H9 (cell line): Measurements from ENCODE around the gene MOB3C. TPM values are rescaled to one million over a fixed set of nuclear protein-coding genes. Genes with fewer than 3 reads are reported as not detected.
A peak's percentile ranks its signal among the peaks of the same experiment; 100 is the strongest.
"Not testable (repeated sequence)": the region's sequence is repeated elsewhere in the genome, so short reads cannot be mapped to it uniquely, and the experiment has no call there.

ENCODE experiments used
- DNase-seq: peaks from one replicate; pipeline ENCODE4 v3.0.0-alpha.2; 2017
- H2AFZ ChIP-seq: one replicate; pipeline ENCODE4 v1.6.1; 2013; ENCODE audit warnings: mild to moderate bottlenecking, low read length, control low read depth, moderate library complexity
- H2AK5ac ChIP-seq: 2 replicates; pipeline ENCODE4 v1.6.1; 2013; ENCODE audit warnings: low read length, control low read depth, mixed read lengths; ENCODE audit not compliant: insufficient read length
- H2BK120ac ChIP-seq: one replicate; pipeline ENCODE4 v1.6.1; 2013; ENCODE audit warnings: low read depth, mild to moderate bottlenecking, low read length, control low read depth, inconsistent platforms; ENCODE audit not compliant: poor library complexity, severe bottlenecking
- H2BK12ac ChIP-seq: 2 replicates; pipeline ENCODE4 v1.6.1; 2013; ENCODE audit warnings: low read length, control low read depth, mixed read lengths, low read depth; ENCODE audit not compliant: insufficient read length
- H2BK15ac ChIP-seq: 2 replicates; pipeline ENCODE4 v1.6.1; 2013; ENCODE audit warnings: low read depth, low read length, control low read depth
- H2BK20ac ChIP-seq: one replicate; pipeline ENCODE4 v1.6.1; 2013; ENCODE audit warnings: low read depth, mild to moderate bottlenecking, low read length, control low read depth, inconsistent platforms; ENCODE audit not compliant: poor library complexity, severe bottlenecking
- H2BK5ac ChIP-seq: 2 replicates; pipeline ENCODE4 v1.6.1; 2013; ENCODE audit warnings: low read length, control low read depth, mixed read lengths; ENCODE audit not compliant: insufficient read length
- H3K14ac ChIP-seq: 2 replicates; pipeline ENCODE4 v1.6.1; 2013; ENCODE audit warnings: low read length, control low read depth; ENCODE audit not compliant: insufficient read depth
- H3K18ac ChIP-seq: 2 replicates; pipeline ENCODE4 v1.6.1; 2013; ENCODE audit warnings: low read depth, mild to moderate bottlenecking, mixed read lengths, low read length, control low read depth; ENCODE audit not compliant: insufficient read length
- H3K23ac ChIP-seq: 2 replicates; pipeline ENCODE4 v1.6.1; 2013; ENCODE audit warnings: low read length, control low read depth, mixed read lengths, low read depth; ENCODE audit not compliant: insufficient read length
- H3K23me2 ChIP-seq: 2 replicates; pipeline ENCODE4 v1.6.1; 2013; ENCODE audit warnings: low read depth, mild to moderate bottlenecking, mixed read lengths, low read length, control low read depth; ENCODE audit not compliant: insufficient read length, poor library complexity, severe bottlenecking
- H3K27ac ChIP-seq: 2 replicates; pipeline ENCODE4 v1.5.1; 2013; ENCODE audit warnings: low read length, control low read depth, mixed read lengths, low read depth; ENCODE audit not compliant: insufficient read length
- H3K27me3 ChIP-seq: 2 replicates; pipeline ENCODE4 v1.6.1; 2013; ENCODE audit warnings: low read length, control low read depth, inconsistent platforms; ENCODE audit not compliant: insufficient read depth
- H3K4ac ChIP-seq: 2 replicates; pipeline ENCODE4 v1.6.1; 2013; ENCODE audit warnings: low read depth, mild to moderate bottlenecking, control low read depth, inconsistent platforms, low read length, moderate library complexity
- H3K4me1 ChIP-seq: 2 replicates; pipeline ENCODE4 v1.6.1; 2013; ENCODE audit warnings: low read length, control low read depth, inconsistent platforms; ENCODE audit not compliant: insufficient read depth
- H3K4me2 ChIP-seq: 2 replicates; pipeline ENCODE4 v1.6.1; 2013; ENCODE audit warnings: low read length, control low read depth, mixed read lengths; ENCODE audit not compliant: insufficient read length, insufficient read depth
- H3K56ac ChIP-seq: 2 replicates; pipeline ENCODE4 v1.6.1; 2013; ENCODE audit warnings: low read depth, mild to moderate bottlenecking, mixed read lengths, low read length, control low read depth; ENCODE audit not compliant: insufficient read length
- H3K79me1 ChIP-seq: 2 replicates; pipeline ENCODE4 v1.6.1; 2013; ENCODE audit warnings: low read depth, mild to moderate bottlenecking, moderate library complexity, low read length, control low read depth, inconsistent platforms; ENCODE audit not compliant: insufficient read depth, poor library complexity, severe bottlenecking
- H3K79me2 ChIP-seq: 2 replicates; pipeline ENCODE4 v1.6.1; 2013; ENCODE audit warnings: low read length, control low read depth, inconsistent platforms; ENCODE audit not compliant: insufficient read depth
- H3K9ac ChIP-seq: 2 replicates; pipeline ENCODE4 v1.6.1; 2013; ENCODE audit warnings: low read length, control low read depth, mixed read lengths; ENCODE audit not compliant: insufficient read length; ENCODE audit errors: extremely low read depth
- H3K9me3 ChIP-seq: one replicate; pipeline ENCODE4 v1.6.1; 2013; ENCODE audit warnings: low read depth, low read length, inconsistent platforms; ENCODE audit not compliant: control insufficient read depth
- H3T11ph ChIP-seq: one replicate; pipeline ENCODE4 v1.6.1; 2013; ENCODE audit warnings: mild to moderate bottlenecking, low read length, control low read depth, inconsistent platforms
- H4K20me1 ChIP-seq: one replicate; pipeline ENCODE4 v1.6.1; 2013; ENCODE audit not compliant: control insufficient read depth, insufficient read length, insufficient read depth
- H4K5ac ChIP-seq: 2 replicates; pipeline ENCODE4 v1.6.1; 2013; ENCODE audit warnings: low read depth, mild to moderate bottlenecking, mixed read lengths, low read length, control low read depth; ENCODE audit not compliant: insufficient read length
- H4K8ac ChIP-seq: replicated peaks from 2 replicates; pipeline ENCODE4 v1.6.1; 2013; ENCODE audit warnings: low read length, control low read depth, mixed read lengths, low read depth; ENCODE audit not compliant: insufficient read length
- H4K91ac ChIP-seq: 2 replicates; pipeline ENCODE4 v1.6.1; 2013; ENCODE audit warnings: low read depth, mild to moderate bottlenecking, moderate library complexity, mixed read lengths, low read length, control low read depth; ENCODE audit not compliant: insufficient read length
- H3K27ac Mint-ChIP-seq, 3 experiments: 2 replicates in 2 of 3; 3 replicates in 1 of 3; pipeline ENCODE4 v1.8.0; 2020 to 2021; ENCODE audit warnings: mixed read lengths in 3 of 3, mild to moderate bottlenecking in 1 of 3, moderate library complexity in 1 of 3
- H3K27me3 Mint-ChIP-seq: 2 replicates; pipeline ENCODE4 v1.8.0; 2021; ENCODE audit warnings: low read depth, mild to moderate bottlenecking, moderate library complexity, mixed read lengths
- H3K36me3 Mint-ChIP-seq, 3 experiments: 2 replicates in 2 of 3; 3 replicates in 1 of 3; pipeline ENCODE4 v1.8.0; 2020 to 2021; ENCODE audit warnings: low read depth in 3 of 3, mixed read lengths in 3 of 3; ENCODE audit not compliant: insufficient read depth in 1 of 3
- H3K4me1 Mint-ChIP-seq, 2 experiments: 2 replicates each; pipeline ENCODE4 v1.8.0; 2020; ENCODE audit warnings: mixed read lengths in 2 of 2
- H3K4me3 Mint-ChIP-seq, 2 experiments: 2 replicates in 1 of 2; 3 replicates in 1 of 2; pipeline ENCODE4 v1.8.0; 2020 to 2021; ENCODE audit warnings: mild to moderate bottlenecking in 2 of 2, mixed read lengths in 2 of 2, moderate library complexity in 1 of 2
- H3K9me3 Mint-ChIP-seq, 2 experiments: 2 replicates in 1 of 2; 3 replicates in 1 of 2; pipeline ENCODE4 v1.8.0; 2020; ENCODE audit warnings: mild to moderate bottlenecking in 2 of 2, mixed read lengths in 2 of 2, moderate library complexity in 1 of 2
- WGBS: extraction: QIAGEN DNeasy Blood & Tissue Kit; methylation state at CpG from one replicate; pipeline ENCODE4 v1.1.7; 2013; ENCODE audit warnings: missing lambda C conversion rate, low lambda C conversion rate, mixed read lengths; ENCODE audit not compliant: insufficient read length; ENCODE audit errors: extremely low coverage; 5-methylcytosine and 5-hydroxymethylcytosine counted together
- total RNA-seq: library from RNA; stranded (reverse); gene quantifications from 2 replicates; pipeline ENCODE4 v1.2.1, GENCODE V29; 2021
- TF ChIP-seq, protein P1 (sequence below): fragments of 200-600 bp; sonication (generic); conservative IDR thresholded peaks from 3 replicates; pipeline ENCODE4 v1.8.0; 2021; ENCODE audit warnings: antibody characterized with exemption, mild to moderate bottlenecking

Gene MOB3C
- total RNA-seq, 1 experiment from 2014 or later = 3.2 TPM

DNA sequence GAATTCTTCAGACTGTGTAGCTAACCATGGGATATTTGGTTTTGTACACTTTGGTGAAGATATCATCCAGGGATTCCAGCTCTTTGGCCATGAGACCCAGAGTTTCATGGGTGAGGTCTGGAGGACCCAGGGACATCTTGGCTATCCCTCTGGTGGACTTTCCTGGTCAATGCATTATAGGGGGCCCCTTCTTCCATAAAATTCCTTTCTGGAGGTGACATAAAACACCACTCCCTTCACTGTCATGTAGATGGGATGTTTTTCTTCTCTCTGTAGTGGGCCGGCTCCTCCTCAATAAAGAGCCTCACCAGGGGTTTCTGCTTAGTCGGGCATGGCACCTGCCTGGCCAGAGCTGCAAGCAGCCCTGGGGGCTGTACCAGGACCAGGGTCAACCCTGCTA lies 49.4 kb upstream of the MOB3C start:
- H3K27me3 ChIP-seq = no peaks in the 10 kb centered on the region

DNA sequence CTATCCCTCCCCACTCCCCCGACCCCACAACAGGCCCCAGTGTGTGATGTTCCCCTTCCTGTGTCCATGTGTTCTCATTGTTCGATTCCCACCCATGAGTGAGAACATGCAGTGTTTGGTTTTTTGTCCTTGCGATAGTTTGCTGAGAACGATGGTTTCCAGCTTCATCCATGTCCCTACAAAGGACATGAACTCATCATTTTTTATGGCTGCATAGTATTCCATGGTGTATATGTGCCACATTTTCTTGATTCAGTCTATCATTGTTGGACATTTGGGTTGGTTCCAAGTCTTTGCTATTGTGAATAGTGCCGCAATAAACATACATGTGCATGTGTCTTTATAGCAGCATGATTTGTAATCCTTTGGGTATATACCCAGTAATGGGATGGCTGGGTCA lies 46.3 kb upstream of the MOB3C start:
- H3K14ac ChIP-seq, H2BK20ac ChIP-seq, H3K4ac ChIP-seq, H3T11ph ChIP-seq, H3K27ac ChIP-seq, H3K4me2 ChIP-seq, H3K18ac ChIP-seq, H3K9me3 ChIP-seq, H2BK15ac ChIP-seq, H2BK12ac ChIP-seq, H3K79me1 ChIP-seq, H4K8ac ChIP-seq, H3K4me1 ChIP-seq, H3K23ac ChIP-seq, H3K27me3 ChIP-seq, H3K56ac ChIP-seq, H4K20me1 ChIP-seq, H3K27me3 Mint-ChIP-seq, H3K23me2 ChIP-seq, H3K27ac Mint-ChIP-seq, H2AK5ac ChIP-seq, H3K9me3 Mint-ChIP-seq, H4K91ac ChIP-seq, DNase-seq, H4K5ac ChIP-seq, H2BK5ac ChIP-seq, H3K79me2 ChIP-seq, H3K4me3 Mint-ChIP-seq, H2AFZ ChIP-seq, H3K9ac ChIP-seq, H2BK120ac ChIP-seq: not testable (repeated sequence)
- Mint-ChIP-seq H3K36me3 (peaks cover 10 to 31% (median 31%) of the 10 kb centered on the region in 3 experiments; a peak in 6 of 7 replicates), H3K4me1 (peaks cover 21 to 22% of the 10 kb centered on the region in 2 experiments)
- no CpG with 5 or more reads among the region's 5 CpGs for WGBS

More for the DNA sequence above, 49.4 kb upstream of the MOB3C start:
- no peak overlapping the region for H3K9ac ChIP-seq
- peak overlapping the region in 1 of 3 experiments; percentile 56; a peak in 2 of 7 replicates for H3K27ac Mint-ChIP-seq
- no peak overlapping the region for H3K14ac ChIP-seq
- H2BK120ac ChIP-seq = no peak overlapping the region
- no peaks in the 10 kb centered on the region for H3K79me1 ChIP-seq
- H3K4me2 ChIP-seq = peak overlapping the region; percentile 81
- H3K9me3 ChIP-seq = no peaks in the 10 kb centered on the region
- peaks cover 10% of the 10 kb centered on the region for H3K23me2 ChIP-seq
- no peak overlapping the region for H3T11ph ChIP-seq
- H3K79me2 ChIP-seq = no peaks in the 10 kb centered on the region
- TF ChIP-seq, protein P1, sequence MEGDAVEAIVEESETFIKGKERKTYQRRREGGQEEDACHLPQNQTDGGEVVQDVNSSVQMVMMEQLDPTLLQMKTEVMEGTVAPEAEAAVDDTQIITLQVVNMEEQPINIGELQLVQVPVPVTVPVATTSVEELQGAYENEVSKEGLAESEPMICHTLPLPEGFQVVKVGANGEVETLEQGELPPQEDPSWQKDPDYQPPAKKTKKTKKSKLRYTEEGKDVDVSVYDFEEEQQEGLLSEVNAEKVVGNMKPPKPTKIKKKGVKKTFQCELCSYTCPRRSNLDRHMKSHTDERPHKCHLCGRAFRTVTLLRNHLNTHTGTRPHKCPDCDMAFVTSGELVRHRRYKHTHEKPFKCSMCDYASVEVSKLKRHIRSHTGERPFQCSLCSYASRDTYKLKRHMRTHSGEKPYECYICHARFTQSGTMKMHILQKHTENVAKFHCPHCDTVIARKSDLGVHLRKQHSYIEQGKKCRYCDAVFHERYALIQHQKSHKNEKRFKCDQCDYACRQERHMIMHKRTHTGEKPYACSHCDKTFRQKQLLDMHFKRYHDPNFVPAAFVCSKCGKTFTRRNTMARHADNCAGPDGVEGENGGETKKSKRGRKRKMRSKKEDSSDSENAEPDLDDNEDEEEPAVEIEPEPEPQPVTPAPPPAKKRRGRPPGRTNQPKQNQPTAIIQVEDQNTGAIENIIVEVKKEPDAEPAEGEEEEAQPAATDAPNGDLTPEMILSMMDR = peak; percentile 44; the same call in 2 of the 3 replicates
- H3K56ac ChIP-seq = no peak overlapping the region
- peaks cover 10 to 25% (median 24%) of the 10 kb centered on the region in 3 experiments; a peak in 6 of 7 replicates for H3K36me3 Mint-ChIP-seq
- no peak overlapping the region for H3K27ac ChIP-seq
- H3K4me1 Mint-ChIP-seq = peaks cover 21 to 22% of the 10 kb centered on the region in 2 experiments
- H3K27me3 Mint-ChIP-seq = no peaks in the 10 kb centered on the region
- no peak overlapping the region for H2AK5ac ChIP-seq
- no peak overlapping the region for H4K91ac ChIP-seq
- H2BK15ac ChIP-seq = no peak overlapping the region
- no peak overlapping the region for H3K4ac ChIP-seq
- no peak overlapping the region for H2BK12ac ChIP-seq
- no peak overlapping the region for H3K18ac ChIP-seq
- no peak overlapping the region for H4K5ac ChIP-seq
- no peak overlapping the region for H2BK20ac ChIP-seq
- DNase-seq = no peak
- H4K8ac ChIP-seq = no peak overlapping the region
- H2BK5ac ChIP-seq = no peak overlapping the region
- no CpG with 5 or more reads among the region's 2 CpGs for WGBS
- H2AFZ ChIP-seq = no peak overlapping the region
- no peaks in the 10 kb centered on the region for H4K20me1 ChIP-seq
- H3K4me1 ChIP-seq = no peaks in the 10 kb centered on the region; the same call in 1 of the 2 replicates
- no peaks in the 10 kb centered on the region; a peak in 1 of 5 replicates for H3K9me3 Mint-ChIP-seq
- H3K23ac ChIP-seq = no peak overlapping the region
- peak overlapping the region in 1 of 2 experiments; percentile 7; a peak in 3 of 5 replicates for H3K4me3 Mint-ChIP-seq
